GM18858 (cell line): Measurements from ENCODE around the gene C12orf75.

ENCODE experiments used
- ATAC-seq: cut with Tn5 transposase; IDR thresholded peaks from one replicate; pipeline ENCODE4 v1.9.1; 2021; ENCODE audit not compliant: unreplicated experiment

Gene C12orf75

DNA sequence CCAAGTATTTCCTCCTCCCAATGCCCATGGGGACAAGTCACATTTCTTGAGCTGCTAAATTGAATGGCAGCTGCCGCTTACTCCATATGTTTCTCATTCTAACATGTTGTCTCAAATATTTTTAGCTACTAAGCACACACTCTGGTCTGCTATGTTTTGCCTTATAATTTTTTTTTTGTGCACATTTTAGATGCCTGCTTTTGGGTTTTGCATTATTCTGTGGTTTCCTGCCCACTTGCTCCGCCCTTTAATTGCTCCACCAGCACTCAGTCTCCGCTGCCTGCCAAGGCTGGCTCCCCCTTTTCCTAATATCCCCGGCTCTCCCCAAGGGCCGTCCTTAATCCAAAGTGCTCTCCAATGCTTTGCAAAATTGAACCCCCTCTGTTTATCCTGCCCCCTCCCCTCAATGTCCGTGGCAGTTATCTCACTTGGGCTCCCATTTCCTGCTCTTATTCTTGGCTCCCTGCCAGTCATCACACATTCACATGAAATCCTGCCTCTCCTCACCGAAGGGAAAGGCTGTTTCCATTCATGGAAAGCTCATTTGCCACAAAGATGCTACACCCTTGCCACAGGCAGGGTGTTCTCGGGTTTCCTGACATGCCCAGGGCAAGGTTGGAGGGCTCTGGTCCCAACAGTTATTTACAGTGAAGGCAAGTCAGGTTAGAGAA is 79.4 kb downstream of the C12orf75 start:
- ATAC-seq = no peak

GRCh38 chr12:105413911-105414487 is 83.5 kb downstream of the C12orf75 start:
- ATAC-seq = no peak

GRCh38 chr12:105417732-105418131 is 87.2 kb downstream of the C12orf75 start:
- ATAC-seq = no peak

GRCh38 chr12:105418229-105418628 is 87.7 kb downstream of the C12orf75 start:
- ATAC-seq = no peak

DNA sequence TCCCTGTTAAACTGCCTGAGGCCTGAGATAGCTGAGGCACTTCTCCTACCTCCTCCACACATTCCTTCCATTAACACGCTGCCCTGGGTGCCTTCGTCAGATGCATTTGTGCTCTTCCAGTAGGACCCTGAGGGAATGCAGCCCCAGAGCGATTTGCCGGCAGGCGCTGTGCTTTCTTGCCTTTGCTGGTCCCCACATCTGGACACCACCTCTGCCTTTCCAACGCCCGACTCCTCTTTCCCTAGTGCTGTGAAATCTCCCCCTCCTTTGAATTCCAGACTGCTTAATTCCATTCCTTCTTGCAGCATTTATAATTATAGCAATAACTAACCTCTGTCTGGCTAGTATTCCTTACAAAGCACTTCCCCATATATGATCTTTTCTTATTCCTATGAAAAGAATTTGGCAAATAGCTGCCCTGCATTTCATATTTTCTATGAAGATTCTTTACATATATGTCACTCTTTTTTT is 88.4 kb downstream of the C12orf75 start:
- ATAC-seq = no peak

- no peak for ATAC-seq
Observed at GRCh38 chr12:105419606-105420005, 89.1 kb downstream of the C12orf75 start.

DNA sequence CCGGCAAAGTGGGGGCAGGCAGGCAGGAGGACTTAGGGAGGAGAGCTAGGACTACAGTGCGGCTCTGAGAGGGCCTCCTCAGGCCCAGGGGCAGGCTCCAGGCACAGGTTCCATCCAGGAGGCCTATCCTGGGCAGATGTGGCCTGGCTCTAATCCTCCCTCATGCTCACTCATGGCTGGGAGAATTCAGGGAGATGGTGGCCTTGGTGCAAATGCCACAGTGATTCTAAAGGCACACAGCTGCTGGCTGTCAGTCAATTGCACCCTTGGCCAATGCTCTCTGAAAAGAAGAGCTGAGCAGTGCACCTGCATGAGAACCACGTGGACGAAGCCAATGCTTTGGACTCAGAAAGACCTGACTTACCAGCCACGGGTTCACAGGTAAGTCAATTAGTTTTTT is 89.6 kb downstream of the C12orf75 start:
- ATAC-seq = no peak

DNA sequence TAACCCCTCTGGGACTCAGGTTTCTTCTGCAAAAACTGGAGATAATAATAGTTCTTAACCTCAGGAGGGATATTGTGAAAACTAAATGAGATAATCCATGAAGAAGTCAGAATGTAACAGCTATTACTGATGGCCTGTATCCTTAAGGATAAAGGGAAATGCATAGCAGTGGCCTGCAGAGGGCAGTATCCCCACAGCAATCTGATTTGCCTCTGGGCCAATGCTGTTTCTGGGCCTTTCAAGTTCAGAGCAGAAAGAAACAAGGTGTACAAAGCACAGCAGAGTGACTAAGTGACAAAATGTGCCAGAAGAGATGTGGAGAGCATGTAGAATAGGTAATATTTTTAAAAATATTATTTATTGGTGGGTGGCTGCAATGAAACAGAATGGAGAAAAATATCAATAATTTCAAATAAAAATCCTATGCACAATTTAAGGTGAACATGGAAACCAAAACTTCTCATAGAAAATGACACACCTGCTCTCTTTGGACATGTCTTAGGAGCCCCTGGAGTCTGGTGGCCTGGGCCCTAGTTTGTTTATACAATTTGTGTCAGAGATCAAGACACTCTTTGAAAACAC is 90.3 kb downstream of the C12orf75 start:
- no peak for ATAC-seq
